Muscle of arm (tissue), 12 donors: ENCODE results near the gene DIAPH3. TPM values are rescaled to one million over a fixed set of nuclear protein-coding genes. Genes with fewer than 3 reads are reported as not detected.

Source experiments
- DNase-seq: peaks from one replicate; pipeline ENCODE4 v3.0.0-alpha.2; 2013
- polyA plus RNA-seq, 12 donors: library from polyadenylated mRNA; unstranded; fragments of 120-200 nt; gene quantifications; one replicate each; pipeline ENCODE4 v1.2.1, GENCODE V29; 2013; ENCODE audit not compliant: insufficient read length in 12 of 12

The DIAPH3 gene
- polyA plus RNA-seq, 12 donors: 5.3 to 13.2 (median 8.8) TPM; not detected in 1

GRCh38 chr13:59963383-59963782, 200.3 kb downstream of the DIAPH3 start:
- no peak for DNase-seq

- DNase-seq: no peak
Observed at GRCh38 chr13:59962343-59962742, 201.4 kb downstream of the DIAPH3 start.

GRCh38 chr13:59960683-59961082, 203.0 kb downstream of the DIAPH3 start:
- DNase-seq: no peak

- no peak for DNase-seq
Observed at GRCh38 chr13:59957438-59957837, 206.3 kb downstream of the DIAPH3 start.

GRCh38 chr13:59954601-59955000, 209.1 kb downstream of the DIAPH3 start:
- DNase-seq: no peak

- no peak for DNase-seq
Observed at GRCh38 chr13:59951011-59951410, 212.7 kb downstream of the DIAPH3 start.

GRCh38 chr13:59950266-59950665, 213.5 kb downstream of the DIAPH3 start:
- no peak for DNase-seq

GRCh38 chr13:59948686-59949085, 215.0 kb downstream of the DIAPH3 start:
- DNase-seq: no peak

GRCh38 chr13:59946944-59947343, 216.8 kb downstream of the DIAPH3 start:
- DNase-seq: no peak

- DNase-seq: no peak
Observed at GRCh38 chr13:59931621-59932020, 232.1 kb downstream of the DIAPH3 start.

GRCh38 chr13:59924256-59924655, 239.5 kb downstream of the DIAPH3 start:
- no peak for DNase-seq

GRCh38 chr13:59915252-59915651, 248.5 kb downstream of the DIAPH3 start:
- DNase-seq: no peak

GRCh38 chr13:59914556-59914955, 249.2 kb downstream of the DIAPH3 start:
- DNase-seq: no peak

GRCh38 chr13:59906413-59907049, 257.2 kb downstream of the DIAPH3 start:
- peak; percentile 41 for DNase-seq

- DNase-seq: no peak
Observed at GRCh38 chr13:59901191-59901590, 262.5 kb downstream of the DIAPH3 start.

- no peak for DNase-seq
Observed at GRCh38 chr13:59898066-59898465, 265.7 kb downstream of the DIAPH3 start.

- no peak for DNase-seq
Observed at GRCh38 chr13:59893266-59893665, 270.5 kb downstream of the DIAPH3 start.

GRCh38 chr13:59891053-59891452, 272.7 kb downstream of the DIAPH3 start:
- no peak for DNase-seq

GRCh38 chr13:59890054-59890453, 273.7 kb downstream of the DIAPH3 start:
- peak; percentile 54 for DNase-seq

- DNase-seq: no peak
Observed at GRCh38 chr13:59888408-59888807, 275.3 kb downstream of the DIAPH3 start.

- no peak for DNase-seq
Observed at GRCh38 chr13:59885076-59885475, 278.7 kb downstream of the DIAPH3 start.

- no peak for DNase-seq
Observed at GRCh38 chr13:59883885-59884284, 279.8 kb downstream of the DIAPH3 start.

GRCh38 chr13:59880468-59880867, 283.3 kb downstream of the DIAPH3 start:
- DNase-seq: no peak

GRCh38 chr13:59879281-59879680, 284.4 kb downstream of the DIAPH3 start:
- DNase-seq: no peak
